ENCODE data around the gene ARHGAP6.

Gene ARHGAP6

DNA sequence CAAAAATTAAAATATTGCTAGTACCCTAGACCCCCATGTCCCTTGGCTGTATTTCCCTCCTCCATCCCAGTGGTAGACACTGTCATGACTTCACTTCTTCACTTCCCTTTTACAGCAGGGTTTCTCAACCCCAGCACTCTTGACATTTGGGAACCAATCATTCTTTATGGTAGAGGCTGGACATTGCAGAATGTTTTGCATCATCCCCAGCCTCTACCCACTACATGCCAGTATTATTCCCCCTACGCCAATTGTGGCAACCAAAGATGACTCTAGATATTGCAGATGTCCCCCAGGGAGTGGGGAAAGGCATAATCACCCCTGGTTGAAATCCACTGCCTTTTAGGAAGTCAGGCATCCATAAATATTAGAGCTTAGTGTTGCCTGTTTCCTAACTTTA, 233.9 kb downstream of the ARHGAP6 start:
- in situ Hi-C loops (cut with HindIII; ENCODE audit: low pct_unique_long_range_greater_than_20kb, low sequenced_read_pairs), result no loop called here
- no peak for TF ChIP-seq JUND (IDR thresholded peaks at IDR 0.05; ENCODE audit: low read depth)
- DNase-seq (ENCODE audit: low read depth in 1 of 2, low spot score in 1 of 2), result no peak

DNA sequence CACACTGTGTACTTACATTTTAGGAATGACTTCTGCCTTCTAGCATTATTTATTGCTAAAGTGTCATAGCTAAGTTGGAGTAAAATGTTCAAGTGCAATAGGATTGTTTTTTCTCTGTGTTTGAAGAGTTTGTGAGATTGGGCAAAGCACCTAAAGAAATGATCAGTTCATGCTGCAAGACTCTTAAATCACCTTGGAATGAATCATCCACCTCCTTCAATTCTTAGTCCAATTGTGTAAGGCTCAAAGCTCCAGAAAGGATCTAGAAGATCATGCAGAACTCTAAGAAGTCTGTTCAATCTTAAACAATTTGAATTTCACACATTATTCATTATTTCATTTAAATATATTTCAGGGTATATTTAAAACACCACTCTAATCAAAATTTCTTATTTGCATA, 235.4 kb downstream of the ARHGAP6 start:
- in situ Hi-C loops (cut with HindIII; ENCODE audit: low pct_unique_long_range_greater_than_20kb, low sequenced_read_pairs), result no loop called here
- DNase-seq (ENCODE audit: low read depth in 1 of 2, low spot score in 1 of 2), result no peak
- no peak for TF ChIP-seq JUND (IDR thresholded peaks at IDR 0.05; ENCODE audit: low read depth)

DNA sequence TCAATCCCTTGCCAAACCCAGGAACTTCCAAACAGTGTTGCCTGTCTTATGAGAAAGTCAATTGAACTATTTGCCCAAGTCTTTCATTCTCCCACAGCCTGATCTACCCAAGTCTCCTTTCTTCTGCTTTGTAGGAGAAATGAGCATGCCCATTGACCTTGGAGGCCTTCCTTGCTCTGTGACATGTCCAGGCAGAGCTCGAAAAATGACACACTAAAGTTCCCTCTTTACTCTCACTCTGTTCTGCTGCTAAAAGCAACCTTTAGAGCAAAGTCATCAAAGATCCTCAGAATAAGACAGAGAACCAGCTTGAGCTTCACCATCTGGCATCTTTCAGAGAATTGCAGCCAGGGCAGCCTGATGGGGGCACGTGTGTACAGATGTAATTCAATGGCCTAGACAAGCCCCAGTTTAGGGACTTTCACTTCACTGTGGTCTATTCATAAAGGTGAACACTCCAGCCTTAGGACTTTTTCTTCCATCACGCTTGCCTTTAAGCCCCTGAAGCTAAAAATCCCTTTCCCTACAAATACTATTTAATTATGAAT, 236.1 kb downstream of the ARHGAP6 start:
- no peak for DNase-seq (ENCODE audit: low read depth in 1 of 2, low spot score in 1 of 2)
- in situ Hi-C loops (cut with HindIII; ENCODE audit: low pct_unique_long_range_greater_than_20kb, low sequenced_read_pairs), result no loop called here
- TF ChIP-seq JUND (IDR thresholded peaks at IDR 0.05; ENCODE audit: low read depth), result no peak

DNA sequence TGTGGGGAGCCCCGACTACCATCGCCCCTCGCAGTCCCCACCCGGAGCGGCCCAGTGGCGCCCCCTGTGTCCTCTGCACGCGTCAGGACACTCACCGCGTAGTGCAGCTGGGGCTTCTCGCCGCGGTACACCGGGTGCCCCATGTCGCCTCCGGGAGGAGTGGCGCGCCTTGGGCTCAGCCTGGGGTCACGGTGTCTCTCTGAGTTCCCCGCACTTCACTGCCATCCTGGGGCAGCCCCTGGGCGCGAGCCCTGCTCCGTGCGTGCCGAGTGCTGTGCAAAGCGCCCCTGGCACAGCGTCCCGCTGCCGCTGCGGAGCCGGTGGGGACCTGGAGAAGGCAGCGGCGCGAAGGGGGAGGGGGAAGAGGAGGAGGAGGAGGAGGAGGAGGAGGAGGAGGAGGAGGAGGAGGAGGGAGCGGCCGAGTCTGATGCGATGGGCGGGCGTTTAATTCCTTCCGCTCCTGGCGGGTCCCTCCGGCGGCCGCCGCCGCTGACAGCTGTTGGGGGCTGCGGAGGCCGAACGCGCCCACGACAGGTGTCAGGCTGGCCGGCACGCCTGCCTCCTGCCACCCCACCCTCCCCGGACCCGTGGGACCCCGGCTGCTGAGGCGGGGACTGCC, 238.2 kb downstream of the ARHGAP6 start:
- in situ Hi-C loops (cut with HindIII; ENCODE audit: low pct_unique_long_range_greater_than_20kb, low sequenced_read_pairs), result no loop called here
- DNase-seq (ENCODE audit: low read depth in 1 of 2, low spot score in 1 of 2), result no peak
- TF ChIP-seq JUND (IDR thresholded peaks at IDR 0.05; ENCODE audit: low read depth), result no peak

DNA sequence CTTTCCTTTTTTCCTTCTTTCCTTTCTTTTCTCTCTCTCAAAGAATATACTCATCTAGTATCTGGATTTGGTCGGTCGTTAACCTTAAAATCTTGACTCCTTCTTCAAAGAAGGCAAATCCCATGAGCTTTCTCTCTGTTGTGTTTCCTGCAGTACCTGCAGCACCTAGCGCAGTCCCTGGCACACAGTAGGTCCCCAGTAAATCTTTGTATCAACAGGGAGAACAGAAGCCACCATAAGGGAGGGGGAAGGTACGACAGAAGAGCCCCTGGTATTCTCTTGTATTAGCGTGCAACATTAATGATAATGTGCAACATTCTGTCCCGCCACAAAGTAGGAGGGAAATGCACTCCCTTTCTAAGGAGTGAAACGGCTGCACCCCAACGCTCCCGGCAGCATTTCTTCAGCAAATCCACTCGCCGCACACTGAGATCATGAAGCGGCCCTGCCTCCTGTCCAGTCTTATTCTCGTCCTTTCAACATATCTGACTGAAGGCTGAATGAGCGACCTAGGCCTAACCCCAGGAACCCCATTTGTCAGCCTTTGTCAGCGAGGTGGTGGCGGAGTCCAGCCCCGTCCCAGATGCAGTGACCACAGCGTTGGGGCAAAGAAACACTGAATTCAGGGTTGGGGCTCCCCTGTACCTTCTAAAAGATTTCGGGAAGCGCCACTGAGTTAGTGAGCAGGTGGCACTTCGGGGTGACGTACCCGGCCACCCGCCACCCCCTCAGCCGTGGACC, 238.8 kb downstream of the ARHGAP6 start:
- no peak for TF ChIP-seq JUND (IDR thresholded peaks at IDR 0.05; ENCODE audit: low read depth)
- in situ Hi-C loops (cut with HindIII; ENCODE audit: low pct_unique_long_range_greater_than_20kb, low sequenced_read_pairs), result no loop called here
- no peak for DNase-seq (ENCODE audit: low read depth in 1 of 2, low spot score in 1 of 2)

DNA sequence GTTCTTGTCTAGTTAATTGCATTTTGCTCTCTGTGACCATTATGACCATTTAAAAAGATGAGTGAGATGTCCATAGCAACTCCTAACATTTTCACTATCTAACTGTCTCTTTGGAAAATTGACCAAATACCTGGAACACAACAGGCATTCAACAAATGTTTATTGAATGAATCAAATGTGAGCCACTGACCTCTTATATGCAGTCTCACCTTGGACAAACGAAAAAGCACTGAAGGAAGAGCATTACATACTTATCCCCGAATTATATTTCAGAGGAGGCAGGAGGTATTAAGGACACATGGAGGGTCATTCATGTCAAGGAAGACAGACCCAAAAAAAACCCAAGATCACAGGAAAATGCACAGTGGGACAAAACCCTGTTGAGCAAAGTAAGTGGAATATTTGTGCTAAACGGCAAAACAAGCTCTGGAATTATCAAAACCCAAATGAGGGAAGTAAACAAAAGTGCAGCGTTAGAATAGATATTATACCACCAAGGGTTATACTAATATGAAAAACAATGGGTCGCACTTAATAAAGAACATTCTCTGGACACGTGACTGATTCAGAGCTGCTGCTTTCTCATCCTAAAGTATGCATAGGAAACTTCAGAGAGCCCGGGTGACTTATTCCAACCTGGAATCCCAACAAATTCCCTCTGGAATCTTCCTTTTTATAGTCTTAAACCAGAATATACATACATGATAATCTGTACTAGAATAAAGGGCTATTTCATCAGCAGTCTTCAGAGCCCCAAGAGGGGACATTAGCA, 240.6 kb downstream of the ARHGAP6 start:
- in situ Hi-C loops (cut with HindIII; ENCODE audit: low pct_unique_long_range_greater_than_20kb, low sequenced_read_pairs), result no loop called here
- no peak for DNase-seq (ENCODE audit: low read depth in 1 of 2, low spot score in 1 of 2)
- TF ChIP-seq JUND (IDR thresholded peaks at IDR 0.05; ENCODE audit: low read depth), result no peak

DNA sequence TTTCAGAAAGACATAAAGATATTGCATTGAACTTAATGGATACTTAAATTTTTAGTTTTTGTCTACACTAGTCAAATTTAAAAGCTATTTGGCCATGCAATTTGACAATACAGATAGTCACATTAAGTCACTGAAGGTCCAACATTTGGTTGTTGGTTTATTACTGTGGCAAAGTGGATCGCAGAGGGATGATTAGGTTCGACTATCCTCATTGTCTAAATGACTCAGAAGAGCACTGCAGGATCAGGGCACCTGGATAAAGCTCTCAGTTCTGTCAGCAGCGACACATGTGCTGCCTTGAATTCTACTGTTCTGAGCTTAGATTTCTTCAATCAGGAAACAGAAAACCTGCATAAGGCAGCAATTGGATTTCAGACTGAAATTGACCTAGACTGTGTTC, 241.8 kb downstream of the ARHGAP6 start:
- no peak for TF ChIP-seq JUND (IDR thresholded peaks at IDR 0.05; ENCODE audit: low read depth)
- in situ Hi-C loops (cut with HindIII; ENCODE audit: low pct_unique_long_range_greater_than_20kb, low sequenced_read_pairs), result no loop called here

DNA sequence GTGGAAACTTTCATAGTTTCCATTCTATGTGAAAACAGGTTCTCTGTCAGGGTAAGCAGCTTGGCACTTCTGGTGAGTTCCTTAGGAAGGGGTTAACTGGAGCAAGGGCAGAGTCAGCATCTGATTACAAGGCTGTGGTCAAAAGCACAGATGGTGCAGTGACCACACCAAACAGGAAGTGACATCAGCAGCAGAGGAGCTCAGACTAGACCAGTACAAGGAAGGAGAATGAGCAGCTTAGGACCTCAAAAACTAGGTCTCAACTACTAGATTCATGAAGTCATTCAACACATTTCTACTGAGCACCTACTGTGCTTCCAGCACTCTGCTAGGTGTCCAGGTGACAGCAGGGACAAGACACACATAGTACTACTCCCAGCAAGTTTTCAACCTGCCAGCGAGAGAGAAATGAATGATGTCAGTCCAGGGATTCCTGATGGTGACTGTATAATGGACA, 242.3 kb downstream of the ARHGAP6 start:
- no peak for DNase-seq (ENCODE audit: low read depth in 1 of 2, low spot score in 1 of 2)
- TF ChIP-seq JUND (IDR thresholded peaks at IDR 0.05; ENCODE audit: low read depth), result no peak
- in situ Hi-C loops (cut with HindIII; ENCODE audit: low pct_unique_long_range_greater_than_20kb, low sequenced_read_pairs), result no loop called here

More for the DNA sequence above, 241.8 kb downstream of the ARHGAP6 start:
- no peak for DNase-seq (ENCODE audit: low read depth in 1 of 2, low spot score in 1 of 2)

DNA sequence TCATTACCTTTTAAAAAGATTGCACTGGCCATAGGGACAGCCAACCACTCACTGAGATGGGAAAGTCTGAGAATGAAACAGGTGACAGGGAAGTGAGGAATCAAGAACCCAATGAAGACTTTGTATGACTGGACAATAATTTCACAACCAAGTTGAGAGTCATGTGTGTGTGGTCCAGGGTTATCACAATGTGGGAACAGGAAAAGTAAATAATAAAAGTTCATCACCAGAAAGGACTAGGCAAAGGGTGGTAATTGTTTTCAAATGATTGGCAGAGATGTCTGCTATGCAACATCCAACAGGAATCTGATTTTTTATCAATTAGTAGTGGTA, 243.2 kb downstream of the ARHGAP6 start:
- no peak for TF ChIP-seq JUND (IDR thresholded peaks at IDR 0.05; ENCODE audit: low read depth)
- in situ Hi-C loops (cut with HindIII; ENCODE audit: low pct_unique_long_range_greater_than_20kb, low sequenced_read_pairs), result no loop called here
- no peak for DNase-seq (ENCODE audit: low read depth in 1 of 2, low spot score in 1 of 2)

DNA sequence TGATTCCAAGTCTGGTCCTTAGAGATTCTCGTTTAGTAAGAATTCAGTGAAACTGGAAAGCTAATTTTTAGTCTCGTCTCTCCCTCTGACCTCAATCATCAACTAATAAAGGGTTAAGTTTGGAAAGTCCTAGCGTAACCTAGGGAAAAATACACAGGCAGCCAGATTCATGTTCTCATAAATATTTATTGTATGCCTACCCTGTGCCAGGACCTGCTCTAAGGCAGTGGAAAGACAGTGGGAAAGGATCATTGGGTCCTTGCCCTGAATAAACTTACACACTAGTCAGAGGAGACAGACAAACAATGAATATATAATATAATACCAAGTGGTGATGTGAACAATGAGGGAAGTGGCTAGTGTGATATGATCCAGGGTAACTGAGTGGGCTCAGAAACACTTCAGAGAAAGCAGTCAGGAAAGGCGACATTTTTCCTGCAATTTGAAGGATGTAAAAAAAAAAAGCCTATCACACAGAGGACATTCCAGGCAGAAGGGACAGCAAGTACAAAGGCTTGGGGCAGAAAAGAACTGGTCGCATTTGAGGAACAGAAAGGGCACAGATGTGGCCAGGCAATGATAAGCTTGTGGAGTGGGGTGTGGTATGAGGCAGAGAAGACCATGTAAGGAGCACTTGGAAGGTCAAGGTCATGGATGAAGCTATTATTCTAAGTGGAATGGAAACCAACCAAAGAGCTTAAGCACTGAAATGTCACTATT, 243.8 kb downstream of the ARHGAP6 start:
- DNase-seq (ENCODE audit: low read depth in 1 of 2, low spot score in 1 of 2), result no peak
- in situ Hi-C loops (cut with HindIII; ENCODE audit: low pct_unique_long_range_greater_than_20kb, low sequenced_read_pairs), result no loop called here
- no peak for TF ChIP-seq JUND (IDR thresholded peaks at IDR 0.05; ENCODE audit: low read depth)

DNA sequence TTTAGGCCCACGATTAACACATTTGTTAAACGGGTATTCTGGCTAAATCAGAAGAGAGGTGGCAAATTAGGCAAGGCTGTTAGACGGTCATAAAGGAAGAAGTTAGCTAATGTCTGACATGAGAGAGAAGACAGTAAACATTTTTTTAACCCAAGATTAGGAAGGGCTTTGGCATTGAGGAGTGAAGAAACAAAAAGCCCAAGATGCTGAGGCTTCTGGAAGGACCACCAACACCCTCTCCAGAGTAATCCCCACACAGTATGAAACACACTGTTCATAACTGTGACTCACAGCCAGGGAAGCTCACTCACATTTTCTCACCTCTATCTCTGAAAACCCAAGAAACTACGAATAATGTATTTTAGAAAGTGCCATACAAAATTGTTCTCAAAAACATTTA, 244.9 kb downstream of the ARHGAP6 start:
- no peak for DNase-seq (ENCODE audit: low read depth in 1 of 2, low spot score in 1 of 2)
- in situ Hi-C loops (cut with HindIII; ENCODE audit: low pct_unique_long_range_greater_than_20kb, low sequenced_read_pairs), result no loop called here
- no peak for TF ChIP-seq JUND (IDR thresholded peaks at IDR 0.05; ENCODE audit: low read depth)

DNA sequence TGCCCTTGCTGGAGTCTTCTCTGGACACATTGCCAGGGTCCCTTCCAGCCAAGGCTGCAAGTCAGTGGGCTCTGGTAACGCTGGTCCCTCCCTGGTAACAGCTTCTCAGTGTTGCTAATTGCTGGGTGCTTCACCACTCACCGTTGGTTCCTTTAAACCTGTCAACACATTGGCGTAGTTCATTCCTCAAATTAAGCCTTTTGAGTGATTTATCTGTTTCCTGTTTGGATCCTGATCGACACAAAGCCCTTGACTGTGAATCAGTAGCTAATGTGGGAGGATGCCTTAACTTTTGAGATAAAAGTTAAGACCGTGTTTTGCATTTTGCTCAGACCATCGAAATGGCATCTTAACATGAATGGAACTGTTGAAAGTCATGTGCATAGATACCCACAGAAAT, 246.6 kb downstream of the ARHGAP6 start:
- in situ Hi-C loops (cut with HindIII; ENCODE audit: low pct_unique_long_range_greater_than_20kb, low sequenced_read_pairs), result no loop called here
- no peak for DNase-seq (ENCODE audit: low read depth in 1 of 2, low spot score in 1 of 2)
- no peak for TF ChIP-seq JUND (IDR thresholded peaks at IDR 0.05; ENCODE audit: low read depth)

Measured in T47D (cell line).